H9 (cell line): Measurements from ENCODE around the gene PLXNA4. TPM values are rescaled to one million over a fixed set of nuclear protein-coding genes. Genes with fewer than 3 reads are reported as not detected.

Source experiments
- DNase-seq: peaks from one replicate; pipeline ENCODE4 v3.0.0-alpha.2; 2017
- H2AFZ ChIP-seq: one replicate; pipeline ENCODE4 v1.6.1; 2013; ENCODE audit warnings: mild to moderate bottlenecking, low read length, control low read depth, moderate library complexity
- H2AK5ac ChIP-seq: 2 replicates; pipeline ENCODE4 v1.6.1; 2013; ENCODE audit warnings: low read length, control low read depth, mixed read lengths; ENCODE audit not compliant: insufficient read length
- H2BK120ac ChIP-seq: one replicate; pipeline ENCODE4 v1.6.1; 2013; ENCODE audit warnings: low read depth, mild to moderate bottlenecking, low read length, control low read depth, inconsistent platforms; ENCODE audit not compliant: poor library complexity, severe bottlenecking
- H2BK12ac ChIP-seq: 2 replicates; pipeline ENCODE4 v1.6.1; 2013; ENCODE audit warnings: low read length, control low read depth, mixed read lengths, low read depth; ENCODE audit not compliant: insufficient read length
- H2BK15ac ChIP-seq: 2 replicates; pipeline ENCODE4 v1.6.1; 2013; ENCODE audit warnings: low read depth, low read length, control low read depth
- H2BK20ac ChIP-seq: one replicate; pipeline ENCODE4 v1.6.1; 2013; ENCODE audit warnings: low read depth, mild to moderate bottlenecking, low read length, control low read depth, inconsistent platforms; ENCODE audit not compliant: poor library complexity, severe bottlenecking
- H2BK5ac ChIP-seq: 2 replicates; pipeline ENCODE4 v1.6.1; 2013; ENCODE audit warnings: low read length, control low read depth, mixed read lengths; ENCODE audit not compliant: insufficient read length
- H3K14ac ChIP-seq: 2 replicates; pipeline ENCODE4 v1.6.1; 2013; ENCODE audit warnings: low read length, control low read depth; ENCODE audit not compliant: insufficient read depth
- H3K18ac ChIP-seq: 2 replicates; pipeline ENCODE4 v1.6.1; 2013; ENCODE audit warnings: low read depth, mild to moderate bottlenecking, mixed read lengths, low read length, control low read depth; ENCODE audit not compliant: insufficient read length
- H3K23ac ChIP-seq: 2 replicates; pipeline ENCODE4 v1.6.1; 2013; ENCODE audit warnings: low read length, control low read depth, mixed read lengths, low read depth; ENCODE audit not compliant: insufficient read length
- H3K23me2 ChIP-seq: 2 replicates; pipeline ENCODE4 v1.6.1; 2013; ENCODE audit warnings: low read depth, mild to moderate bottlenecking, mixed read lengths, low read length, control low read depth; ENCODE audit not compliant: insufficient read length, poor library complexity, severe bottlenecking
- H3K27ac ChIP-seq: 2 replicates; pipeline ENCODE4 v1.5.1; 2013; ENCODE audit warnings: low read length, control low read depth, mixed read lengths, low read depth; ENCODE audit not compliant: insufficient read length
- H3K27me3 ChIP-seq: 2 replicates; pipeline ENCODE4 v1.6.1; 2013; ENCODE audit warnings: low read length, control low read depth, inconsistent platforms; ENCODE audit not compliant: insufficient read depth
- H3K4ac ChIP-seq: 2 replicates; pipeline ENCODE4 v1.6.1; 2013; ENCODE audit warnings: low read depth, mild to moderate bottlenecking, control low read depth, inconsistent platforms, low read length, moderate library complexity
- H3K4me1 ChIP-seq: 2 replicates; pipeline ENCODE4 v1.6.1; 2013; ENCODE audit warnings: low read length, control low read depth, inconsistent platforms; ENCODE audit not compliant: insufficient read depth
- H3K4me2 ChIP-seq: 2 replicates; pipeline ENCODE4 v1.6.1; 2013; ENCODE audit warnings: low read length, control low read depth, mixed read lengths; ENCODE audit not compliant: insufficient read length, insufficient read depth
- H3K56ac ChIP-seq: 2 replicates; pipeline ENCODE4 v1.6.1; 2013; ENCODE audit warnings: low read depth, mild to moderate bottlenecking, mixed read lengths, low read length, control low read depth; ENCODE audit not compliant: insufficient read length
- H3K79me1 ChIP-seq: 2 replicates; pipeline ENCODE4 v1.6.1; 2013; ENCODE audit warnings: low read depth, mild to moderate bottlenecking, moderate library complexity, low read length, control low read depth, inconsistent platforms; ENCODE audit not compliant: insufficient read depth, poor library complexity, severe bottlenecking
- H3K79me2 ChIP-seq: 2 replicates; pipeline ENCODE4 v1.6.1; 2013; ENCODE audit warnings: low read length, control low read depth, inconsistent platforms; ENCODE audit not compliant: insufficient read depth
- H3K9ac ChIP-seq: 2 replicates; pipeline ENCODE4 v1.6.1; 2013; ENCODE audit warnings: low read length, control low read depth, mixed read lengths; ENCODE audit not compliant: insufficient read length; ENCODE audit errors: extremely low read depth
- H3K9me3 ChIP-seq: one replicate; pipeline ENCODE4 v1.6.1; 2013; ENCODE audit warnings: low read depth, low read length, inconsistent platforms; ENCODE audit not compliant: control insufficient read depth
- H3T11ph ChIP-seq: one replicate; pipeline ENCODE4 v1.6.1; 2013; ENCODE audit warnings: mild to moderate bottlenecking, low read length, control low read depth, inconsistent platforms
- H4K20me1 ChIP-seq: one replicate; pipeline ENCODE4 v1.6.1; 2013; ENCODE audit not compliant: control insufficient read depth, insufficient read length, insufficient read depth
- H4K5ac ChIP-seq: 2 replicates; pipeline ENCODE4 v1.6.1; 2013; ENCODE audit warnings: low read depth, mild to moderate bottlenecking, mixed read lengths, low read length, control low read depth; ENCODE audit not compliant: insufficient read length
- H4K8ac ChIP-seq: replicated peaks from 2 replicates; pipeline ENCODE4 v1.6.1; 2013; ENCODE audit warnings: low read length, control low read depth, mixed read lengths, low read depth; ENCODE audit not compliant: insufficient read length
- H4K91ac ChIP-seq: 2 replicates; pipeline ENCODE4 v1.6.1; 2013; ENCODE audit warnings: low read depth, mild to moderate bottlenecking, moderate library complexity, mixed read lengths, low read length, control low read depth; ENCODE audit not compliant: insufficient read length
- H3K27ac Mint-ChIP-seq, 3 experiments: 2 replicates in 2 of 3; 3 replicates in 1 of 3; pipeline ENCODE4 v1.8.0; 2020 to 2021; ENCODE audit warnings: mixed read lengths in 3 of 3, mild to moderate bottlenecking in 1 of 3, moderate library complexity in 1 of 3
- H3K27me3 Mint-ChIP-seq: 2 replicates; pipeline ENCODE4 v1.8.0; 2021; ENCODE audit warnings: low read depth, mild to moderate bottlenecking, moderate library complexity, mixed read lengths
- H3K36me3 Mint-ChIP-seq, 3 experiments: 2 replicates in 2 of 3; 3 replicates in 1 of 3; pipeline ENCODE4 v1.8.0; 2020 to 2021; ENCODE audit warnings: low read depth in 3 of 3, mixed read lengths in 3 of 3; ENCODE audit not compliant: insufficient read depth in 1 of 3
- H3K4me1 Mint-ChIP-seq, 2 experiments: 2 replicates each; pipeline ENCODE4 v1.8.0; 2020; ENCODE audit warnings: mixed read lengths in 2 of 2
- H3K4me3 Mint-ChIP-seq, 2 experiments: 2 replicates in 1 of 2; 3 replicates in 1 of 2; pipeline ENCODE4 v1.8.0; 2020 to 2021; ENCODE audit warnings: mild to moderate bottlenecking in 2 of 2, mixed read lengths in 2 of 2, moderate library complexity in 1 of 2
- H3K9me3 Mint-ChIP-seq, 2 experiments: 2 replicates in 1 of 2; 3 replicates in 1 of 2; pipeline ENCODE4 v1.8.0; 2020; ENCODE audit warnings: mild to moderate bottlenecking in 2 of 2, mixed read lengths in 2 of 2, moderate library complexity in 1 of 2
- CTCF ChIP-seq: fragments of 200-600 bp; sonication (generic); conservative IDR thresholded peaks from 3 replicates; pipeline ENCODE4 v1.8.0; 2021; ENCODE audit warnings: antibody characterized with exemption, mild to moderate bottlenecking
- WGBS: extraction: QIAGEN DNeasy Blood & Tissue Kit; methylation state at CpG from one replicate; pipeline ENCODE4 v1.1.7; 2013; ENCODE audit warnings: missing lambda C conversion rate, low lambda C conversion rate, mixed read lengths; ENCODE audit not compliant: insufficient read length; ENCODE audit errors: extremely low coverage; 5-methylcytosine and 5-hydroxymethylcytosine counted together
- total RNA-seq: library from RNA; stranded (reverse); gene quantifications from 2 replicates; pipeline ENCODE4 v1.2.1, GENCODE V29; 2021

Gene PLXNA4
- total RNA-seq, 1 experiment from 2014 or later = 0.35 TPM

GRCh38 chr7:132388688-132389087 is 187.6 kb downstream of the PLXNA4 start:
- H3K56ac ChIP-seq = no peak overlapping the region
- H2BK15ac ChIP-seq = no peak overlapping the region
- H4K91ac ChIP-seq = no peak overlapping the region
- no CpG with 5 or more reads among the region's 1 CpG for WGBS
- DNase-seq = no peak
- H3K4me1 Mint-ChIP-seq = peaks cover 0 to 13% of the 10 kb centered on the region in 2 experiments; a peak in 3 of 4 replicates
- no peaks in the 10 kb centered on the region for H3K9me3 Mint-ChIP-seq
- no peaks in the 10 kb centered on the region for H3K27me3 ChIP-seq
- no peaks in the 10 kb centered on the region for H3K9me3 ChIP-seq
- H3K18ac ChIP-seq = no peak overlapping the region
- no peaks in the 10 kb centered on the region for H3K79me2 ChIP-seq
- H2BK20ac ChIP-seq = no peak overlapping the region
- no peak overlapping the region for H3K4me3 Mint-ChIP-seq
- no peak overlapping the region for H2AK5ac ChIP-seq
- no peak overlapping the region for H2BK5ac ChIP-seq
- no peak overlapping the region for H3K27ac Mint-ChIP-seq
- no peak for TF ChIP-seq CTCF
- no peak overlapping the region for H2AFZ ChIP-seq
- no peak overlapping the region for H3K27ac ChIP-seq
- H3K4ac ChIP-seq = no peak overlapping the region
- H2BK12ac ChIP-seq = no peak overlapping the region
- no peaks in the 10 kb centered on the region for H4K20me1 ChIP-seq
- no peak overlapping the region for H3K9ac ChIP-seq
- no peak overlapping the region for H2BK120ac ChIP-seq
- no peaks in the 10 kb centered on the region for H3K4me1 ChIP-seq
- H4K8ac ChIP-seq = no peak overlapping the region
- H3K23ac ChIP-seq = no peak overlapping the region
- no peaks in the 10 kb centered on the region for H3K79me1 ChIP-seq
- no peak overlapping the region for H3K14ac ChIP-seq
- no peaks in the 10 kb centered on the region for H3K36me3 Mint-ChIP-seq
- no peak overlapping the region for H3K4me2 ChIP-seq
- H4K5ac ChIP-seq = no peak overlapping the region
- H3K27me3 Mint-ChIP-seq = peaks cover 17% of the 10 kb centered on the region
- no peak overlapping the region for H3T11ph ChIP-seq
- H3K23me2 ChIP-seq = no peaks in the 10 kb centered on the region
